GM12878 (cell line): ENCODE data around the gene OLIG2. TPM values are rescaled to one million over a fixed set of nuclear protein-coding genes. Genes with fewer than 3 reads are reported as not detected.

Source experiments
- NR2F1 ChIP-seq: fragments of 450-650 bp; conservative IDR thresholded peaks from 2 replicates; pipeline ENCODE4 v1.6.1; 2017; ENCODE audit warnings: mild to moderate bottlenecking
- ZNF274 ChIP-seq: IDR thresholded peaks from one replicate; pipeline ENCODE4 v1.8.0; 2011; ENCODE audit not compliant: insufficient read length, insufficient read depth
- polyA plus RNA-seq, 11 experiments: library from polyadenylated mRNA; depleted of rRNA in 4 of 11; unstranded in 6 of 11; stranded (reverse) in 5 of 11; fragments of >200 nt; fragmentation: Nextera tagmentation in 4 of 11; fragmentation: Illumina TruSeq in 1 of 11; extraction: Ambion mirVana in 4 of 11; extraction: Trizol in 1 of 11; gene quantifications; 1 replicate in 1 of 11; 2 replicates in 10 of 11; pipeline versions ENCODE4 v1.2.1 to v1.2.3, GENCODE V29; 2011 to 2016; ENCODE audit warnings: inconsistent platforms in 2 of 11, missing spikeins in 2 of 11, low read depth in 1 of 11
- total RNA-seq, 4 experiments: library from RNA; depleted of rRNA in 3 of 4; stranded (reverse); fragments of >200 nt in 3 of 4; fragmentation: Illumina TruSeq in 1 of 4; extraction: Trizol in 1 of 4; gene quantifications; 2 replicates each; pipeline versions ENCODE4 v1.2.1 to v1.2.3, GENCODE V29; 2013 to 2021

The OLIG2 gene
- total and polyA plus RNA-seq, 10 of the 15 experiments (the other 5 are each of a cell fraction or from before 2014, with no cell fraction given), result not detected

GRCh38 chr21:33076600-33077329, 51.0 kb downstream of the OLIG2 start (continued):
- no peak for TF ChIP-seq NR2F1
- no peak for TF ChIP-seq ZNF274

Other genes with a start within 250 kb of the OLIG2 start
- gene OLIG1, start 44.2 kb downstream of the OLIG2 start, total RNA-seq (2014; rRNA removed), result not detected in 2 replicates
- not detected in 2 replicates for gene OLIG1, start 44.2 kb downstream of the OLIG2 start, total RNA-seq (2014; rRNA removed; fragmentation: Illumina TruSeq; extraction: Trizol)
- gene OLIG1, start 44.2 kb downstream of the OLIG2 start, total RNA-seq (2021), result not detected in 2 replicates
- not detected in 2 replicates for gene OLIG1, start 44.2 kb downstream of the OLIG2 start, polyA plus RNA-seq (2011; rRNA removed)
- gene OLIG1, start 44.2 kb downstream of the OLIG2 start, polyA plus RNA-seq (2014; fragmentation: Illumina TruSeq; extraction: Trizol), result not detected in 2 replicates
- not detected for gene OLIG1, start 44.2 kb downstream of the OLIG2 start, polyA plus RNA-seq (2014; fragmentation: Nextera tagmentation; extraction: Ambion mirVana)
- not detected in 2 replicates for gene OLIG1, start 44.2 kb downstream of the OLIG2 start, polyA plus RNA-seq (2014; rRNA removed)
- gene OLIG1, start 44.2 kb downstream of the OLIG2 start, polyA plus RNA-seq (2016; fragmentation: Nextera tagmentation; extraction: Ambion mirVana), result not detected
- 13.6 and 15.9 TPM in 2 replicates for gene IFNAR2, start 204.0 kb downstream of the OLIG2 start, total RNA-seq (2014; rRNA removed)
- gene IFNAR2, start 204.0 kb downstream of the OLIG2 start, total RNA-seq (2014; rRNA removed; fragmentation: Illumina TruSeq; extraction: Trizol), result 17.8 and 20.4 TPM in 2 replicates
- gene IFNAR2, start 204.0 kb downstream of the OLIG2 start, total RNA-seq (2021), result 57.7 and 64.7 TPM in 2 replicates
- gene IFNAR2, start 204.0 kb downstream of the OLIG2 start, polyA plus RNA-seq (2011; rRNA removed), result 99.7 and 143 TPM in 2 replicates
- gene IFNAR2, start 204.0 kb downstream of the OLIG2 start, polyA plus RNA-seq (2014; fragmentation: Illumina TruSeq; extraction: Trizol), result 76.6 and 99.0 TPM in 2 replicates
- 10 to 100 TPM in 1 of 2 experiments, 1 to 10 TPM in 1; 8.5 to 23.3 TPM for gene IFNAR2, start 204.0 kb downstream of the OLIG2 start, polyA plus RNA-seq (2014; fragmentation: Nextera tagmentation; extraction: Ambion mirVana)
- gene IFNAR2, start 204.0 kb downstream of the OLIG2 start, polyA plus RNA-seq (2014; rRNA removed), result 29.1 and 51.4 TPM in 2 replicates
- 10 to 100 TPM; 66.1 to 67.4 TPM for gene IFNAR2, start 204.0 kb downstream of the OLIG2 start, polyA plus RNA-seq (2016; fragmentation: Nextera tagmentation; extraction: Ambion mirVana)
- gene IL10RB, start 240.4 kb downstream of the OLIG2 start, total RNA-seq (2014; rRNA removed), result 37.3 and 44.5 TPM in 2 replicates
- 30.0 and 32.4 TPM in 2 replicates for gene IL10RB, start 240.4 kb downstream of the OLIG2 start, total RNA-seq (2014; rRNA removed; fragmentation: Illumina TruSeq; extraction: Trizol)
- gene IL10RB, start 240.4 kb downstream of the OLIG2 start, total RNA-seq (2021), result 22.7 and 26.9 TPM in 2 replicates
- gene IL10RB, start 240.4 kb downstream of the OLIG2 start, polyA plus RNA-seq (2011; rRNA removed), result 31.4 and 37.4 TPM in 2 replicates
- 27.3 and 37.5 TPM in 2 replicates for gene IL10RB, start 240.4 kb downstream of the OLIG2 start, polyA plus RNA-seq (2014; fragmentation: Illumina TruSeq; extraction: Trizol)
- gene IL10RB, start 240.4 kb downstream of the OLIG2 start, polyA plus RNA-seq (2014; fragmentation: Nextera tagmentation; extraction: Ambion mirVana), result 10 to 100 TPM; 15.0 to 23.3 TPM
- gene IL10RB, start 240.4 kb downstream of the OLIG2 start, polyA plus RNA-seq (2014; rRNA removed), result 27.2 and 31.1 TPM in 2 replicates
- gene IL10RB, start 240.4 kb downstream of the OLIG2 start, polyA plus RNA-seq (2016; fragmentation: Nextera tagmentation; extraction: Ambion mirVana), result 10 to 100 TPM; 49.8 to 55.1 TPM